GM13976 (cell line): ENCODE data around the gene AHRR.

Experiments
- DNase-seq: peaks from one replicate; pipeline ENCODE4 v3.0.0; 2012; ENCODE audit warnings: low spot score
- CTCF ChIP-seq: IDR thresholded peaks from 2 replicates; pipeline ENCODE4 v1.5.1; 2012; ENCODE audit warnings: borderline replicate concordance, mild to moderate bottlenecking; ENCODE audit not compliant: insufficient read depth; ENCODE audit errors: extremely low read depth, missing control alignments, control extremely low read depth
- in situ Hi-C: fragments of 300-500 bp; cut with MboI; formaldehyde crosslinking; loops from one replicate; pipeline ENCODE4 v1.12.0; 2022; ENCODE audit warnings: low sequenced_read_pairs, mixed read lengths, inconsistent platforms; ENCODE audit not compliant: unreplicated experiment

AHRR gene

GRCh38 chr5:320524-321229, 837 bp upstream of the AHRR start:
- DNase-seq: peak; percentile 35
- no peak for TF ChIP-seq CTCF
- in situ Hi-C loops: no loop called here

- DNase-seq: peak; percentile 57
- no peak for TF ChIP-seq CTCF
- in situ Hi-C loops: no loop called here
These were observed 275 bp downstream of the AHRR start for GRCh38 chr5:321726-322251.

GRCh38 chr5:322281-322941, 897 bp downstream of the AHRR start:
- no peak for TF ChIP-seq CTCF
- in situ Hi-C loops: no loop called here
- DNase-seq: peak; percentile 74

GRCh38 chr5:322942-323879, 1.7 kb downstream of the AHRR start:
- DNase-seq: peak; percentile 36
- TF ChIP-seq CTCF: no peak
- in situ Hi-C loops: no loop called here

- TF ChIP-seq CTCF: no peak
- DNase-seq: no peak
- in situ Hi-C loops: no loop called here
These were observed 3.5 kb downstream of the AHRR start for GRCh38 chr5:324736-325612.
